Measurements from ENCODE around the gene ADGRD1.
"Not testable (repeated sequence)": the region's sequence is repeated elsewhere in the genome, so short reads cannot be mapped to it uniquely, and the experiment has no call there.

The ADGRD1 gene

DNA sequence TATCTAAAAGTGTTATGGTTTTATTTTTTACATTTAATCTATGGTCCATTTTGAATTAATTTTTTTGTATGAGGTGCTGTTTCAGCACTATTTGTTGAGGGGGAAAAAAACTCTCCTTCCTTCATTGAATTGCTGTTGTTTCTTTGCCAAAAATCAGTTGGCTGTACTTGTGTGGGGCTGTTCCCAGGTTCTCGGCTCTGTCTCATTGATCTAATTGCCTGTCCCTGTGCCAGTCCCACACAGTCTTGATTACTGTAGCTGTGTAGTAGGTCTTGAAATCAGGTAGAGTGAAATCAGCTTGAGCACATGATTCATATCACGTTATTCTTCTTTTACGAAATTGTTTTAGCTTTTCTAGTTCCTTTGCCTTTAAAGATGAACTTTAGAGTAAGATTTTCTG, 109.7 kb downstream of the ADGRD1 start:
- Mint-ChIP-seq H3K4me3 (no peak overlapping the region), H3K4me1 (ENCODE audit: low read depth) (peaks cover 14% of the 10 kb centered on the region), H3K27me3 (peaks cover 18% of the 10 kb centered on the region), H3K27ac (no peak overlapping the region), H3K36me3 (ENCODE audit: low read depth) (no peaks in the 10 kb centered on the region), H3K9me3 (no peaks in the 10 kb centered on the region)
- intact Hi-C loops (cut with micrococcal nuclease), result no loop called here

DNA sequence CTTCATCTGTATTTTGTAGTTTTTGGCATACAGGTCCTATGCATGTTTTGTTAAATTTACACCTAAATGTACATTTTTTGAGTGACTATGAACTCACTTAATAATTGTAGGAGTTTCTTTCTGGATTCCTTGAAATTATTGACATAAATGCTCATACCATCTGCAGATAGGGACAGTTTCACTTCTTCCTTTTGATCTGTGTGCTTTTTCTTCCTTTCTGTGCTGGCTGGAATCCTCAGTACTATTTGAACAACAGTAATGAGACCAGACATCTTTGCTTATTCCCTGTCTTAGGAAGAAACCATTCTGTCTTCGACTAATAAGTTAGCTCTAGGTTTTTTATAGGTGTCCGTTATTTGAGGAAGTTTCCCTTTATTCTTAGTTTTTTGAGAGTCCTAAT, 110.3 kb downstream of the ADGRD1 start:
- Mint-ChIP-seq H3K36me3 (ENCODE audit: low read depth) (no peaks in the 10 kb centered on the region), H3K9me3 (no peaks in the 10 kb centered on the region), H3K4me1 (ENCODE audit: low read depth) (peaks cover 14% of the 10 kb centered on the region), H3K4me3 (no peak overlapping the region), H3K27me3 (peaks cover 16% of the 10 kb centered on the region), H3K27ac (no peak overlapping the region)
- intact Hi-C loops (cut with micrococcal nuclease), result no loop called here

DNA sequence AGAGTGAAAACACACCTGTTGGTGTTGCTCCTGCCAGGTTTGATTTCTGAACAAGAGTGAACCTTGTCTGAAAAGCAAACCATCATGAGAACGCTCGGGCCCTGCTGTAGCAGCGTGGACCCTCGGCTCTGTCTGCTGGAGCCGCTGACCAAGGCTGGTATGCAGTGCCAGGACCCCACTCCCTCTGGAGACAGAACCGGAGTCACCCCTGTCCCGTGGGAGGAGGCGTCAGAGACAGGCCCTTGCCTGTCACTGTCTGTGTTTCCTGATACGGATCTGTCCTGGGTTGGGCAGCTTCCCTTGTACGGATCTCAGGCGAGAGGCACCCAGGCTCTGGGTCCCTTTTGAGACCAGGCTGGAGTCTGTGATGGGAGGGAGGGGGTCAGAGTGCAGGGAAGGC, 111.6 kb downstream of the ADGRD1 start:
- Mint-ChIP-seq H3K27me3 (peaks cover 11% of the 10 kb centered on the region), H3K4me3 (no peak overlapping the region), H3K27ac (no peak overlapping the region), H3K36me3 (ENCODE audit: low read depth) (no peaks in the 10 kb centered on the region), H3K9me3 (no peaks in the 10 kb centered on the region), H3K4me1 (ENCODE audit: low read depth) (peaks cover 14% of the 10 kb centered on the region)
- intact Hi-C loops (cut with micrococcal nuclease), result no loop called here

DNA sequence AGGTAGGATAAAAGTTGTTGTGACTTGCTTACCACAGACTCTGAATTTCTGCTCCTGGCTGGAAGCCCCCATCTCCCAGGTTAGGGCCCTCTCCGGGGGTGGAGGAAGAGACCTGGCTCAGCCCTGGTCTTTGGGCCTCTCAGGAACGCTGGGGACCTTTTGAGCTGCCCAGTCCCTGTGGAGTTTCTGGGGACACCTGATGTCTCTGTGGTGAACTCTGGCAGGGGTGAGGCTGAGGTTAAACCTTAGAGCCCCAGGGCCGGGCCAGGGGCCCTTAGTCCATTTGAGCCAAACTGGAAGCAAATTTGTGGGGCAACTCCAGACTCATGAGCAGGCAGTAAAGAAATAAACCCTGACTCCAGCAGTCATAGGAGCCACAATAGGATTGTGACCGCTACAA, 112.1 kb downstream of the ADGRD1 start:
- Mint-ChIP-seq H3K27me3 (peaks cover 11% of the 10 kb centered on the region), H3K9me3 (peaks cover 5% of the 10 kb centered on the region), H3K4me1 (ENCODE audit: low read depth) (peaks cover 14% of the 10 kb centered on the region), H3K27ac (no peak overlapping the region), H3K4me3 (no peak overlapping the region), H3K36me3 (ENCODE audit: low read depth) (no peaks in the 10 kb centered on the region)
- intact Hi-C loops (cut with micrococcal nuclease), result no loop called here

DNA sequence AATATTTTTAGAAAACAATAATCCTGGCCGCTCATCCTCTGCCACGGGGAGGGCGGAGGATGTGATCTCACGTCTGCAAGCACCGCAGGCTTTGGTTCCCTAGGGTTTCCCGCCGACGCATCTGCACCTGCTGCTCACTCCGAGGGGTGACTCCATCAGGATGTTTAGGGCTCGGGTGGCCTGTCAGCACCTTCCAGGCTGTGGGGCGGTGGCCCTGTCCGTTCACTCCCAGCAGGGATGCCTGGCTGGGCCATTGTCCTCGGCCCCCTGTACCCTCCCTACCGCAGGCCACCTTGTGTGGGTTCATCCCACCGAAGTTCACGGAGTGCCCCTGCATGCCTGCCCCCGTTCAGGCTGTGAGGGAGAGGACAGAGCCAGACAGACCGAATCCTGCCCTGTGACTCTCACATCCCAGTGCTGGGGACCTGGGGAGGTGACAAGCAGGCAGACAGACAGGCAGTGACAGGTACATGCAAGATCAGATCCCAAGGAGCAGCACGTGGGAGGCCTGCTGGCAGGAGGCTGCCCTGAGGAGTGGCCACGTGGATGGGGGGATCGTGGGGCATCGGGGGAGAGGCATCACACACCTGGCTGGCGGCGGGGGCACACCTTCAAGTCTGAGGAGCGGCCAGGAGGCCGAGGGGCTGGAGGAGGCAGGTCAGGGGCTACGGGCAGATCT, 112.6 kb downstream of the ADGRD1 start:
- intact Hi-C loops (cut with micrococcal nuclease), result no loop called here
- H3K27ac Mint-ChIP-seq, result no peak overlapping the region
- H3K4me1 Mint-ChIP-seq (ENCODE audit: low read depth), result peaks cover 11% of the 10 kb centered on the region
- H3K27me3 Mint-ChIP-seq, result peaks cover 11% of the 10 kb centered on the region
- no peak overlapping the region for H3K4me3 Mint-ChIP-seq
- H3K36me3 Mint-ChIP-seq (ENCODE audit: low read depth), result no peaks in the 10 kb centered on the region
- peaks cover 9% of the 10 kb centered on the region for H3K9me3 Mint-ChIP-seq

DNA sequence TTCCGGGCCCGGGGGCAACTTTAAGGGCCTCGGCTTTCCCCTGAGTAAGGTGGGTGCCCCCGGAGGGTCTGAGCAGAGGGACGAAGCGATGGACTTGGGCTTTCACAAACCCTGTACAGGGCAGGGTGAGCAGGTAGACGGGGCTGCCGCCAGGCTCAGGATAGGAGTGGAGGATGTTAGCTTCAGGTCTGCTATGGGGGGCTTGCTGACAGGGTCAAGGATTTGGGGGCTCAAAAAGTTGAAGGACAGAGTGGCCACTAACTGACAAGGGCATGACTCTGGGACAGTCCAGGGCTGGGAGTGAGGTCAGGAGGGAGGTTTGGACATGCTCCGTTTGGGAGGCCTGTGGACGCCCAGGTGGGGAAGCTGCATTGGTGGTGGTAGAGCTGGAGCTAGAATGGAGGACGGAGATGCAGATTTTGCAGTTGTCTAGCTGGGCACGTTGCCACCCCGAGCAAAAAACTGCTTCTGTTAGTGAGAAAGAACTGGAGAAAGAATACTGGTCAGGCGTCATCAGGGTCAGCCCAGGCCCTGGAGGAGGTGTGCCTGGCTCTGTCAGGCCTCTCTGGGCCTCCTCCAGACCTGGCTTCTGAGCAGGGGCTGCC, 113.3 kb downstream of the ADGRD1 start:
- intact Hi-C loops (cut with micrococcal nuclease), result no loop called here
- peaks cover 8% of the 10 kb centered on the region for H3K4me1 Mint-ChIP-seq (ENCODE audit: low read depth)
- H3K9me3 Mint-ChIP-seq, result peaks cover 9% of the 10 kb centered on the region
- H3K4me3 Mint-ChIP-seq, result no peak overlapping the region
- H3K27ac Mint-ChIP-seq, result no peak overlapping the region
- peaks cover 11% of the 10 kb centered on the region for H3K27me3 Mint-ChIP-seq
- no peaks in the 10 kb centered on the region for H3K36me3 Mint-ChIP-seq (ENCODE audit: low read depth)

DNA sequence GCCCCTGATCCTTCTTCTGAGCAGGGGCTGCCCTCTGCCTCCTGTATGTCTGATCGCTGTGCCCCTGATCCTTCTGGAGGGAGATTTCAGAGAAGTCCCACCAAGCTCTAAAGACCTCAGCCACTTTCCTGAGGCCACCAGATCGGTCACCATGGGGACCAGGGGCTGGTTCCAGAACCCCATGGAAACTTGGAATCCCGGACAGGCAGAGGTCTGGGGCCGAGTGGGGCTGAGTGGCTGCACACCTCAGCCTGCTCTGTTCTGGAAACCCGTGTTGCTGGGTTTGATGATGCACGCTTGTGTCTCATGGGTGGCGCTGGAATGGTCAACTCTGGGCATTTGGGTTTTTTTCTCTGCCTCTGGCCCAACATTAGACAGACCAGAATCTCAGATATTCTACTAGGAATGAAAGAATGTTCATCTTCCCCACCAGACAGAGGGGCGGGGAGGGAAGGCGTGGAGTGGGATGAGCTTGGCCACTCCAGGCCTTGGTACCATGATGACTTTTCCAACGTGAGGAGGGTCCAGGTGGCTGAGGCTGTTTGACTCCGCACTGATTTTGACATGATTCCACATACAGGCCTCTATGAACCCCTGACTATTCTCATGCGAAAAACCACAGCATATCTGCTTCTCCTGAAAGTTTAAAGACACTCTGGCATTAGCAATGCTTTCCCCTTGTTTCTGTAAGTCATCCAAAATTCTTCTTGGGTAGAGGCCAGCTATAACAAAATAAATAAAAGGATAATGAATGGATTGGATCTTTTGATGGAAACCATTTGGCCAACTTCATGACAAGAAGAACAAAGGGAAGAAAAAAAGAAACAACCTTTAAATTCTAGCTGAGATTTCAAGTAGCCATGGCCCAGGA, 114.5 kb downstream of the ADGRD1 start:
- Mint-ChIP-seq H3K4me1 (ENCODE audit: low read depth) (peaks cover 8% of the 10 kb centered on the region), H3K27ac (no peak overlapping the region), H3K27me3 (peaks cover 12% of the 10 kb centered on the region), H3K9me3 (peaks cover 9% of the 10 kb centered on the region), H3K4me3 (no peak overlapping the region), H3K36me3 (ENCODE audit: low read depth) (no peaks in the 10 kb centered on the region)
- intact Hi-C loops (cut with micrococcal nuclease), result no loop called here

DNA sequence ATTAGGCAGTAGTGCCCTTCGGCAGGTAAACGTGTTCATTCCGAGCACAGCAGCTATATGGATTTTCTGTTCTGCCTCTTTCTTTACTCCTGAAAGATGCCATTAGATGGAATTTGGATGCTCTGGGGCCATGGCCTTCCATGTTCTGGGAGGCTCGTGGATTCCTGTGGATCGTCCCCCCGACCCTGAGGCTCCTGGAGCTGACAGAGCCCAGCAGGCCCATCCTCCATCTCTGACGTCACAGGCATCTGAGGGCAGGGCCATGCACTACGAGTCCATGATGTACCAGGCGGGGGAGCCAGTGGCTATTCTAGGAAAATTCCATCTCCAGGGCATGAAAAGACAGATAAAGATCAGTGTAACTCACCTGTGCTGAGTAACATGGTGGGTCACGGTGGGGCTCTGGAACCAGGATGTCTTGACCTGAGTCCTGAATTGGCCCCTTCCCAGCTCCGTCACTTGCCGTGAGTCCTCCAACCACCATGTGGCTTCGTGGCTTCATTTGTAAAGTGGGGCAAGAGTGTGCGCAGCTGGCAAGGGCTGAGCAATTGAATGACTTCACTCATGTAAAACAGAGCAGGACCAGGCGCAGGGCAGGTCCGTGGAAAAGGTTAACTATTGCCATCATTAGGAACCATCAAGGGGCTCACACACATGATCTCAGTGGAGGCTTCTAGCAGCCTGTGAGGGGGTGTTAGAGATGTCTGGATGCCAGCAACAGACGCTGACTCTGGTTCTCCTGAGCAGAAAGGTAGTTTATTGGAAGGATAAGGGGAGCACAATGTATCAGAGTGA, 115.4 kb downstream of the ADGRD1 start:
- H3K9me3 Mint-ChIP-seq; H3K27me3 Mint-ChIP-seq; intact Hi-C loops (cut with micrococcal nuclease); H3K4me3 Mint-ChIP-seq; H3K27ac Mint-ChIP-seq; H3K36me3 Mint-ChIP-seq (ENCODE audit: low read depth); H3K4me1 Mint-ChIP-seq (ENCODE audit: low read depth): not testable (repeated sequence)

DNA sequence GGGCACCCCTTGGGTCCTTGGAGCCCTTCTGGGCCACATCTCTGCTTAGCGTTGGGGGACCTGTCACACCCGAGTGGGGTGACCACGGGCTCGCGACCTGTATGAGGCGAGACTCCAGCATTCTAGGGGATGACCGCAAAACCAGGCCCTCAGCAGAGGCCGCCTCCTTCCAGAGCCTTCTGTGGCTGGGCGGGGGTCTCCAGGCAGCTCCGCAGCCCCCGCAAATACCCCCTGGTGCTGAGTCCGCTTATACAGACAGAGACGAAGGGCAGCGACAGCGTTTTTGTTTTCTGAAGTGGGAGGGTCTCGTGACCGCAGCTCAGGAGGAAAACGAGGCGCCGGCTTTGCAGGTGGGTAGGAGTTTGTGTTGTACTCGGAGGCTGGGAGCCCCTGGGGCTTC, 116.4 kb downstream of the ADGRD1 start:
- intact Hi-C loops (cut with micrococcal nuclease); H3K27ac Mint-ChIP-seq; H3K27me3 Mint-ChIP-seq; H3K36me3 Mint-ChIP-seq (ENCODE audit: low read depth); H3K9me3 Mint-ChIP-seq; H3K4me1 Mint-ChIP-seq (ENCODE audit: low read depth); H3K4me3 Mint-ChIP-seq: not testable (repeated sequence)

DNA sequence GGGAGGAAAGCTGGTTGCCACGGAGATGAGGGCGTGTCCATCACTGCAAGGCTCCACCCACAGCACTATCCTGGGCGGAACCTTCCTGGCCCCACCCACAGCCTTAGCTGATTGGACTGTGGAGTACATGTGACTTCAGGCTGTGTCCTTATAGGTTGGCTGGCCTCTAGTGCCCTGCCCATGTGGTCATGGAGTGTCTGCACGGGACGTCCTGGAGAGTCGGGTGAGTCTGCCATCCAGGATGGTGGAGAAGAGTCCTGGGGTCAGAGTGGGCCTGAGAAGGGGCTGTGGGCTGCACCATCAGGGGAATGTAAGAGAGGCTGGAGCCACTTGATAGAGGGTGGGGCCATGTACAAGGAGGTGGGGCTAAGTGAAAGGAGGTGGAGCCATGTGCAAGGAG, 117.0 kb downstream of the ADGRD1 start:
- intact Hi-C loops (cut with micrococcal nuclease); H3K4me1 Mint-ChIP-seq (ENCODE audit: low read depth); H3K4me3 Mint-ChIP-seq; H3K36me3 Mint-ChIP-seq (ENCODE audit: low read depth); H3K9me3 Mint-ChIP-seq; H3K27ac Mint-ChIP-seq; H3K27me3 Mint-ChIP-seq: not testable (repeated sequence)

DNA sequence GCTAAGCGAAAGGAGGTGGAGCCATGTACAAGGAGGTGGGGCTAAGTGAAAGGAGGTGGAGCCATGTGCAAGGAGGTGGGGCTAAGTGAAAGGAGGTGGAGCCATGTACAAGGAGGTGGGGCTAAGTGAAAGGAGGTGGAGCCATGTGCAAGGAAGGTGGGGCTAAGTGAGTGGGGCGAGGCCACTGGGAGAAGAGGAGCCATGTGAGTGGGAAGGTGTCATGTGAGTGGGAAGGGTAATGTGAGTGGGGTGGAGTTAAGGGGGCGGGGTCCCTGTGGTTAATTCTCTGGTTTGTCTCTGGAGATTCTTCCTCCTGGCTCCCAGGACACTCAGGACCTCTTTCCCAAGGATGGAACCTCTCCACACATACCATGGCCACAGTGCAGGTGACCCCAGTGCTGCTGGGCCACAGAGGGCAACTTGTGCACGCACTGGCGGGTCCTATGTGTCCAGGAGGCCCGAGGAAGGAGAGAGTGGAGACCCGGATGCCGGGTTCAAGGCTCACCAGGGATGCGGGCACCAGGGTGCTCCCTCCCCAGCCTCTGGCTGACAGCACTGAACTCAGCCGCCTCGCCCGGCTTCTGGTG, 117.6 kb downstream of the ADGRD1 start:
- intact Hi-C loops (cut with micrococcal nuclease); H3K36me3 Mint-ChIP-seq (ENCODE audit: low read depth); H3K9me3 Mint-ChIP-seq; H3K27me3 Mint-ChIP-seq; H3K27ac Mint-ChIP-seq; H3K4me1 Mint-ChIP-seq (ENCODE audit: low read depth); H3K4me3 Mint-ChIP-seq: not testable (repeated sequence)

DNA sequence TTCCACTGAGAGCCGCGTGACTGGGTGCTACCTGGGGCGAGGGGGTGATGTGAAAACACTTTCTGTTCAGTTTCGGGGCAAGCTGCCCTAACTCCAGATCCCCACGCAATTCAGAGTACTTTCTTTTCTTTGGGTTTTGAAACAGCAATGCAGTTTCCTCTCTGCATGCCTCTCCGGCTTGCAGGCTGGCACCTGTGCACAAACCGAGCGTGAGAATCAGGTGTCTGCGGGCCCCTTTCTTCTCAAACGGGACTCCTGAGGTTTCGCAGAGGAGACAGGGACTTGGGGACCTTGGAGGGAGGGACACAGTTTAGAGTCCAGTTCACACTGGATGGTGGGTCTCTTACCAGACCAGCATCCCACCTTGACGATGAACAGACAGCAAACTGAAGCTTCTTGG, 118.2 kb downstream of the ADGRD1 start:
- H3K9me3 Mint-ChIP-seq; H3K36me3 Mint-ChIP-seq (ENCODE audit: low read depth); H3K4me3 Mint-ChIP-seq; H3K4me1 Mint-ChIP-seq (ENCODE audit: low read depth); H3K27me3 Mint-ChIP-seq; intact Hi-C loops (cut with micrococcal nuclease); H3K27ac Mint-ChIP-seq: not testable (repeated sequence)

DNA sequence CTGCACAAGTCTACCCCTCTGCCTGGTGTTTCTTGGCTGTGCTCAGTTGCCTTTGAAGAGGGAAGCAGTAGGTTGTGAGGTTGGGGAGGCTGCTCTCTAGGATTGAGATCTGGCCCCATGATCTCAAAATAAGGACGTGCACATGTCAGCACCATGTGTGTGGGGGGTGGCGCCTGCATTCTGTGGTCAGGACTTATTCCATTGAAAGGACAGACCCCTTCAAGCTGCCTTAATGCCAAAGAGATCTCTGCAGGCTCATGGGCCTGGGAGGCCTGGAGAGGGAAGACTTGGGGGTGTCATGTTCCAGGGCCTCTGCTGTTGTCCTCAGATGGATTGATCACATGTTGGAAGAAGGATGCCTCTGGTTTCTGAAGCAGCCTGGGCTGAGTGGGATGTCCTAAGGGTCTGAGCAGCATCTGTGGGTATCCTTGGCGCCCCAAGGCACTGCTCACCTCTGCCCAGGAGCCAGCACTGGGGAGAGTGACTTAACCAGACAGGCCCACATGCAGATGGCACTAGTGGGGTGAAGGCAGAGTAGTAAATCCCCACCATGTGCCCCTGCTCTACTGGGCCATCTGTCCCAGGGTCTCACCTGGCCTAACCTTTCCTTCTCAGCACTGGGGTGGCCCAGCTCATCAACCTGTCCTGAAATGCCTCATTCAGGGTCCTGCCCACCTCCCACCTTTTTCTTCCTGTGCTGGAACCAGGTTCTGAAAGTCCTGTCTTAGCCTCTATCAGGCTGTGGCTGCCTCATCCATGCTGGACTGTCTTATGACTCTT, 118.9 kb downstream of the ADGRD1 start:
- H3K27me3 Mint-ChIP-seq, result peaks cover 8% of the 10 kb centered on the region
- H3K4me3 Mint-ChIP-seq, result no peak overlapping the region
- peaks cover 9% of the 10 kb centered on the region for H3K9me3 Mint-ChIP-seq
- H3K36me3 Mint-ChIP-seq (ENCODE audit: low read depth), result no peaks in the 10 kb centered on the region
- H3K4me1 Mint-ChIP-seq (ENCODE audit: low read depth), result peaks cover 9% of the 10 kb centered on the region
- no peak overlapping the region for H3K27ac Mint-ChIP-seq
- intact Hi-C loops (cut with micrococcal nuclease), result no loop called here

Data from dendritic cell treated with granulocyte-macrophage colony-stimulating factor and Interleukin-4, amounts not matched to agents 40 ng/mL and 50 ng/mL, for 4 days (primary cell).